HEK293T (cell line): Measurements from ENCODE around the gene LGALS12.
"Not testable (repeated sequence)": the region's sequence is repeated elsewhere in the genome, so short reads cannot be mapped to it uniquely, and the experiment has no call there.

Experiments
- CTCF ChIA-PET: fragments of 350-600 bp; formaldehyde crosslinking; extraction: SDS; loops from one replicate; lab custom pipeline; 2021; ENCODE audit warnings: antibody characterized with exemption, inconsistent platforms; lab: Yijun Ruan, JAX
- POLR2A ChIA-PET: fragments of 350-600 bp; formaldehyde crosslinking; extraction: SDS; loops from one replicate; lab custom pipeline; 2020; ENCODE audit warnings: antibody characterized with exemption, inconsistent platforms; lab: Yijun Ruan, JAX
- DNase-seq: peaks from one replicate; pipeline ENCODE4 v3.0.0; 2012; ENCODE audit warnings: mixed read lengths; ENCODE audit errors: extremely low spot score
- ARNT ChIP-seq: fragments of 450-650 bp; IDR thresholded peaks from 2 replicates; pipeline ENCODE4 v1.6.1; 2017; ENCODE audit warnings: mild to moderate bottlenecking
- BHLHE40 ChIP-seq: fragments of 450-650 bp; IDR thresholded peaks from 2 replicates; pipeline ENCODE4 v1.6.1; 2016; ENCODE audit warnings: mild to moderate bottlenecking, moderate library complexity, borderline replicate concordance
- CTBP1 ChIP-seq: fragments of 450-650 bp; IDR thresholded peaks from 2 replicates; pipeline ENCODE4 v1.6.1; 2016; ENCODE audit warnings: borderline replicate concordance
- ELF4 ChIP-seq: fragments of 450-650 bp; IDR thresholded peaks from 2 replicates; pipeline ENCODE4 v1.6.1; 2017; ENCODE audit warnings: antibody characterized with exemption
- FOXA1 ChIP-seq: fragments of 450-650 bp; IDR thresholded peaks from 2 replicates; pipeline ENCODE4 v1.6.1; 2016; ENCODE audit warnings: mild to moderate bottlenecking
- FOXK2 ChIP-seq: fragments of 450-650 bp; IDR thresholded peaks from 2 replicates; pipeline ENCODE4 v1.6.1; 2016; ENCODE audit warnings: mild to moderate bottlenecking
- FOXM1 ChIP-seq: fragments of 450-650 bp; IDR thresholded peaks from 2 replicates; pipeline ENCODE4 v1.6.1; 2017; ENCODE audit warnings: mild to moderate bottlenecking, borderline replicate concordance
- HDGF ChIP-seq: fragments of 450-650 bp; IDR thresholded peaks from 2 replicates; pipeline ENCODE4 v1.6.1; 2017; ENCODE audit warnings: antibody characterized with exemption, borderline replicate concordance
- L3MBTL2 ChIP-seq: fragments of 450-650 bp; conservative IDR thresholded peaks from 2 replicates; pipeline ENCODE4 v1.6.1; 2016; ENCODE audit warnings: mild to moderate bottlenecking
- LEF1 ChIP-seq: fragments of 450-650 bp; IDR thresholded peaks from 2 replicates; pipeline ENCODE4 v1.6.1; 2017; ENCODE audit warnings: mild to moderate bottlenecking, borderline replicate concordance
- NFRKB ChIP-seq: fragments of 450-650 bp; IDR thresholded peaks from 2 replicates; pipeline ENCODE4 v1.6.1; 2016; ENCODE audit warnings: mild to moderate bottlenecking, moderate library complexity
- SP1 ChIP-seq: fragments of 450-650 bp; IDR thresholded peaks from 2 replicates; pipeline ENCODE4 v1.6.1; 2017
- SUZ12 ChIP-seq: fragments of 450-650 bp; IDR thresholded peaks from 2 replicates; pipeline ENCODE4 v1.6.1; 2016; ENCODE audit warnings: mild to moderate bottlenecking
- TARDBP ChIP-seq: fragments of 450-650 bp; IDR thresholded peaks from 2 replicates; pipeline ENCODE4 v1.6.1; 2016
- ZNF384 ChIP-seq: fragments of 450-650 bp; IDR thresholded peaks from 2 replicates; pipeline ENCODE4 v1.6.1; 2016
- TF ChIP-seq, protein P1 (sequence below): fragments of 450-650 bp; IDR thresholded peaks from 2 replicates; pipeline ENCODE4 v1.6.1; 2016

The LGALS12 gene

GRCh38 chr11:63523151-63523550 lies 17.3 kb downstream of the LGALS12 start:
- DNase-seq, result no peak
- TF ChIP-seq FOXA1 (no peak), NFRKB (no peak), FOXK2 (no peak), ZNF384 (no peak), SP1 (no peak), FOXM1 (no peak), TARDBP (no peak), ELF4 (no peak), SUZ12 (no peak), ARNT (no peak), CTBP1 (no peak), HDGF (no peak), BHLHE40 (no peak), L3MBTL2 (no peak), LEF1 (no peak)
- TF ChIP-seq, protein P1, sequence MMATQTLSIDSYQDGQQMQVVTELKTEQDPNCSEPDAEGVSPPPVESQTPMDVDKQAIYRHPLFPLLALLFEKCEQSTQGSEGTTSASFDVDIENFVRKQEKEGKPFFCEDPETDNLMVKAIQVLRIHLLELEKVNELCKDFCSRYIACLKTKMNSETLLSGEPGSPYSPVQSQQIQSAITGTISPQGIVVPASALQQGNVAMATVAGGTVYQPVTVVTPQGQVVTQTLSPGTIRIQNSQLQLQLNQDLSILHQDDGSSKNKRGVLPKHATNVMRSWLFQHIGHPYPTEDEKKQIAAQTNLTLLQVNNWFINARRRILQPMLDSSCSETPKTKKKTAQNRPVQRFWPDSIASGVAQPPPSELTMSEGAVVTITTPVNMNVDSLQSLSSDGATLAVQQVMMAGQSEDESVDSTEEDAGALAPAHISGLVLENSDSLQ, result no peak
- CTCF ChIA-PET, result no interaction called here
- POLR2A ChIA-PET, result no interaction called here

GRCh38 chr11:63527667-63528066 lies 21.8 kb downstream of the LGALS12 start:
- CTCF ChIA-PET, result interaction anchor here (0.6 kb wide), 1 partner anchor 68 kb away, joined by 3 read pairs; no protein-coding TSS in a partner anchor

GRCh38 chr11:63528156-63528555 lies 22.3 kb downstream of the LGALS12 start:
- CTCF ChIA-PET, POLR2A ChIA-PET, DNase-seq: not testable (repeated sequence)

More at GRCh38 chr11:63527667-63528066, 21.8 kb downstream of the LGALS12 start:
- DNase-seq, result no peak
- TF ChIP-seq ARNT, result no peak
- TF ChIP-seq, protein P1, result no peak
- no peak for TF ChIP-seq ELF4
- TF ChIP-seq SP1, result no peak
- no peak for TF ChIP-seq FOXA1
- TF ChIP-seq FOXK2, result no peak
- no peak for TF ChIP-seq BHLHE40
- no peak for TF ChIP-seq LEF1
- no peak for TF ChIP-seq ZNF384
- no peak for TF ChIP-seq CTBP1
- TF ChIP-seq TARDBP, result no peak
- TF ChIP-seq NFRKB, result no peak
- no peak for TF ChIP-seq FOXM1
- no peak for TF ChIP-seq SUZ12
- TF ChIP-seq L3MBTL2, result no peak
- no peak for TF ChIP-seq HDGF
- POLR2A ChIA-PET, result no interaction called here

DNA sequence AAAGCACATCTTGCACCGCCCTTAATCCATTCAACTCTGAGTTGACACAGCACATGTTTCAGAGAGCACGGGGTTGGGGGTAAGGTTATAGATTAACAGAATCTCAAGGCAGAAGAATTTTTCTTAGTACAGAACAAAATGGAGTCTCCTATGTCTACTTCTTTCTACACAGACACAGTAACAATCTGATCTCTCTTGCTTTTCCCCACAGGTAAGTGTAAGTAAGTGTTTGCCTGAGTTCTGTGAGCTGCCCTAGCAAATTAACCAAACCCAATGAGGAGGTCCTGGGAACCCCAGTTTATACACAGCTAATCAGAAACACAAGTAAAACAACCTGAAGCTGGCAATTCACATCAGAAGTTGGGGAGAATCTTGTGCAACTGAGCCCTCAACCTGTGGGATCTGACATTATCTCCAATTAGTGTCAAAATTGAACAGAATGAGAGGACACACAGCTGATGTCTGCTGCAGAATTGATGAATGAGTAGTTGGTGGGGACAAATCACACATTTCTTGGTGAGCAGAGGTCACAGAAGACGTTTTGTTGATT lies 22.9 kb downstream of the LGALS12 start:
- CTCF ChIA-PET, POLR2A ChIA-PET, DNase-seq: not testable (repeated sequence)

- DNase-seq, POLR2A ChIA-PET: not testable (repeated sequence)
- CTCF ChIA-PET, result interaction anchor here (0.6 kb wide), 1 partner anchor 338 kb away, joined by 3 read pairs; no protein-coding TSS in a partner anchor
Observed at GRCh38 chr11:63529373-63529772, 23.5 kb downstream of the LGALS12 start.

GRCh38 chr11:63530021-63530420 lies 24.1 kb downstream of the LGALS12 start:
- CTCF ChIA-PET, result no interaction called here
- POLR2A ChIA-PET, result no interaction called here
- no peak for TF ChIP-seq ARNT
- no peak for TF ChIP-seq NFRKB
- TF ChIP-seq SUZ12, result no peak
- no peak for TF ChIP-seq HDGF
- no peak for TF ChIP-seq TARDBP
- no peak for TF ChIP-seq FOXM1
- no peak for TF ChIP-seq FOXK2
- TF ChIP-seq ZNF384, result no peak
- no peak for TF ChIP-seq CTBP1
- TF ChIP-seq ELF4, result no peak
- no peak for TF ChIP-seq LEF1
- TF ChIP-seq BHLHE40, result no peak
- no peak for TF ChIP-seq L3MBTL2
- no peak for TF ChIP-seq SP1
- TF ChIP-seq, protein P1, result no peak
- no peak for TF ChIP-seq FOXA1
- no peak for DNase-seq

- CTCF ChIA-PET, POLR2A ChIA-PET, DNase-seq: not testable (repeated sequence)
Observed at GRCh38 chr11:63531074-63531792, 25.3 kb downstream of the LGALS12 start.
